IPS-NIHi7 (cell line): Measurements from ENCODE around the gene PCDHGB2.
"Not testable (repeated sequence)": the region's sequence is repeated elsewhere in the genome, so short reads cannot be mapped to it uniquely, and the experiment has no call there.

Experiments
- DNase-seq: peaks from one replicate; pipeline ENCODE4 v3.0.0; 2012; ENCODE audit warnings: mixed read lengths; ENCODE audit errors: extremely low spot score

PCDHGB2 gene

GRCh38 chr5:141384471-141385267 lies 24.9 kb downstream of the PCDHGB2 start:
- DNase-seq = no peak

GRCh38 chr5:141387557-141388311 lies 27.9 kb downstream of the PCDHGB2 start, which contains the start of gene PCDHGB4:
Gene PCDHGB4 (plus strand): TSS chr5:141387698. CDS start chr5:141387885, 187 bp downstream.
- peak; percentile 58 for DNase-seq

- no peak for DNase-seq
Measured at GRCh38 chr5:141388661-141389060, 28.9 kb downstream of the PCDHGB2 start.

- DNase-seq = no peak
Measured at GRCh38 chr5:141389153-141390042, 29.6 kb downstream of the PCDHGB2 start.

- no peak for DNase-seq
Measured at GRCh38 chr5:141392429-141393198, 32.8 kb downstream of the PCDHGB2 start, which contains the start of gene PCDHGA8. Gene PCDHGA8 (plus strand): TSS chr5:141392633. CDS start chr5:141392814, 181 bp downstream.

- DNase-seq = no peak
Measured at GRCh38 chr5:141393267-141393666, 33.5 kb downstream of the PCDHGB2 start.

- DNase-seq = not testable (repeated sequence)
Measured at GRCh38 chr5:141394401-141395187, 34.8 kb downstream of the PCDHGB2 start.

- DNase-seq = not testable (repeated sequence)
Measured at GRCh38 chr5:141397756-141398551, 38.2 kb downstream of the PCDHGB2 start, which contains the start of gene PCDHGB5. Gene PCDHGB5 (plus strand): TSS chr5:141397947. CDS start chr5:141398128, 181 bp downstream.

GRCh38 chr5:141398608-141399007 lies 38.8 kb downstream of the PCDHGB2 start:
- DNase-seq = no peak

GRCh38 chr5:141399555-141400258 lies 39.9 kb downstream of the PCDHGB2 start:
- DNase-seq = no peak

- DNase-seq = peak; percentile 17
Measured at GRCh38 chr5:141402553-141403243, 42.9 kb downstream of the PCDHGB2 start, which contains the start of gene PCDHGA9. Gene PCDHGA9 (plus strand): TSS chr5:141402778. CDS start chr5:141402953, 175 bp downstream.

- DNase-seq = no peak
Measured at GRCh38 chr5:141403387-141403786, 43.6 kb downstream of the PCDHGB2 start.

GRCh38 chr5:141407790-141408505 lies 48.2 kb downstream of the PCDHGB2 start, which contains the start of gene PCDHGB6:
Gene PCDHGB6 (plus strand): TSS chr5:141408021. CDS start chr5:141408203, 182 bp downstream.
- DNase-seq = peak; percentile 82

- no peak for DNase-seq
Measured at GRCh38 chr5:141409598-141410306, 50.0 kb downstream of the PCDHGB2 start.

GRCh38 chr5:141411575-141411974 lies 51.8 kb downstream of the PCDHGB2 start:
- DNase-seq = no peak
